HCT116 (cell line): ENCODE results near the gene IL21. TPM values are rescaled to one million over a fixed set of nuclear protein-coding genes. Genes with fewer than 3 reads are reported as not detected.

Experiments
- ATAC-seq: fragments of 200-7000 bp; cut with Tn5 transposase; 2 replicates; pipeline ENCODE4 v1.9.1; 2020; ENCODE audit warnings: mild to moderate bottlenecking, moderate library complexity
- BruUV-seq: library from RNA; stranded (reverse); fragments of 400-500 nt; replicated peaks from 2 replicates; lab custom pipeline; 2021; lab: Mats Ljungman, UMichigan
- CTCF ChIA-PET: fragments of 300-600 bp; sonication (Branson Sonifier 250); formaldehyde crosslinking; loops from one replicate; lab custom pipeline; 2021; ENCODE audit warnings: antibody characterized with exemption; lab: Charles Lee
- POLR2A ChIA-PET: fragments of 300-600, 350-600 bp; sonication (Branson Sonifier 250); formaldehyde crosslinking; loops from one replicate; lab custom pipeline; 2021; ENCODE audit warnings: antibody characterized with exemption; lab: Charles Lee
- RAD21 ChIA-PET, 2 experiments: fragments of 300-600 bp; sonication (Branson Sonifier 250); formaldehyde crosslinking; loops; one replicate each; lab custom pipeline; 2023; ENCODE audit warnings: low total read pairs in 2 of 2; ENCODE audit not compliant: uncharacterized antibody in 2 of 2, unreplicated experiment in 2 of 2, low non-redundant PET in 1 of 2; lab: Charles Lee
- DNase-seq: peaks from one replicate; pipeline ENCODE4 v3.0.0-alpha.2; 2010; ENCODE audit warnings: low read depth, low spot score
- H2AFZ ChIP-seq: fragments of 200-600 bp; shearing (Covaris generic), sonication (generic); 2 replicates; pipeline ENCODE4 v1.6.1; 2017; ENCODE audit warnings: low read depth, mixed run types, mixed read lengths, antibody characterized with exemption, low read length; ENCODE audit not compliant: poor library complexity, severe bottlenecking
- H3K27ac ChIP-seq: 2 replicates; pipeline ENCODE4 v1.5.1; 2012; ENCODE audit warnings: low read depth, low read length
- H3K27me3 ChIP-seq: fragments of 200-600 bp; sonication (generic); 2 replicates; pipeline ENCODE4 v1.6.1; 2016; ENCODE audit warnings: mixed run types, low read length, mixed read lengths; ENCODE audit not compliant: insufficient read depth
- H3K36me3 ChIP-seq, 2 experiments: fragments of 200-500 bp in 1 of 2; fragments of 200-600 bp in 1 of 2; sonication (Bioruptor generic) in 1 of 2; sonication (generic) in 1 of 2; 2 replicates each; pipeline versions ENCODE4 v1.5.1 to v1.6.1; 2014 to 2016; ENCODE audit warnings: low read length in 2 of 2, inconsistent platforms in 1 of 2, mixed read lengths in 1 of 2, mixed run types in 1 of 2; ENCODE audit not compliant: insufficient read depth in 2 of 2, control insufficient read depth in 1 of 2
- H3K4me1 ChIP-seq, 2 experiments: fragments of 200-600 bp in 1 of 2; sonication (generic) in 1 of 2; 2 replicates each; pipeline versions ENCODE4 v1.5.1 to v1.6.1; 2012 to 2017; ENCODE audit warnings: low read length in 2 of 2, inconsistent platforms in 1 of 2, mild to moderate bottlenecking in 1 of 2, mixed read lengths in 1 of 2, mixed run types in 1 of 2, moderate library complexity in 1 of 2; ENCODE audit not compliant: insufficient read depth in 2 of 2, control insufficient read depth in 1 of 2
- H3K4me2 ChIP-seq: fragments of 200-600 bp; sonication (generic); 2 replicates; pipeline ENCODE4 v1.6.1; 2017; ENCODE audit warnings: mixed run types, low read length, mixed read lengths
- H3K4me3 ChIP-seq, 2 experiments: fragments of 200-600 bp in 1 of 2; sonication (generic) in 1 of 2; replicated peaks in 1 of 2; 2 replicates each; pipeline ENCODE4 v1.5.1; 2011 to 2016; ENCODE audit warnings: low read length in 2 of 2, control low read depth in 1 of 2, low read depth in 1 of 2, mild to moderate bottlenecking in 1 of 2, mixed read lengths in 1 of 2, mixed run types in 1 of 2
- H3K79me2 ChIP-seq: fragments of 200-600 bp; sonication (generic); 2 replicates; pipeline ENCODE4 v1.6.1; 2017; ENCODE audit warnings: mild to moderate bottlenecking, mixed run types, low read length, moderate library complexity, mixed read lengths; ENCODE audit not compliant: insufficient read depth
- H3K9ac ChIP-seq: fragments of 200-600 bp; sonication (generic); 2 replicates; pipeline ENCODE4 v1.6.1; 2016; ENCODE audit warnings: low read length, mixed read lengths
- H3K9me2 ChIP-seq: fragments of 200-600 bp; sonication (generic), shearing (Covaris generic); 2 replicates; pipeline ENCODE4 v1.6.1; 2017; ENCODE audit warnings: mixed run types, mild to moderate bottlenecking, moderate library complexity; ENCODE audit not compliant: insufficient read depth
- H3K9me3 ChIP-seq, 2 experiments: fragments of 200-500 bp in 1 of 2; fragments of 200-600 bp in 1 of 2; sonication (Bioruptor generic) in 1 of 2; sonication (generic) in 1 of 2; 2 replicates each; pipeline ENCODE4 v1.6.1; 2014 to 2017; ENCODE audit warnings: low read length in 2 of 2, mixed read lengths in 2 of 2, inconsistent platforms in 1 of 2, low read depth in 1 of 2, mild to moderate bottlenecking in 1 of 2, mixed run types in 1 of 2, moderate library complexity in 1 of 2; ENCODE audit not compliant: control insufficient read depth in 1 of 2, insufficient read depth in 1 of 2
- H4K20me1 ChIP-seq: fragments of 200-600 bp; sonication (generic), shearing (Covaris generic); 2 replicates; pipeline ENCODE4 v1.6.1; 2017; ENCODE audit warnings: mixed run types, mild to moderate bottlenecking, moderate library complexity; ENCODE audit not compliant: insufficient read depth
- ATF3 ChIP-seq: IDR thresholded peaks from 2 replicates; pipeline ENCODE4 v1.6.1; 2012
- CBX3 ChIP-seq: IDR thresholded peaks from 2 replicates; pipeline ENCODE4 v1.6.1; 2012; ENCODE audit warnings: low read depth
- EZH2phosphoT487 ChIP-seq: fragments of 200-600 bp; IDR thresholded peaks from 2 replicates; pipeline ENCODE4 v1.6.1; 2018; ENCODE audit warnings: antibody characterized with exemption, borderline replicate concordance
- JUND ChIP-seq: IDR thresholded peaks from 2 replicates; pipeline ENCODE4 v1.6.1; 2012
- MAX ChIP-seq: IDR thresholded peaks from 2 replicates; pipeline ENCODE4 v1.6.1; 2012
- REST ChIP-seq: IDR thresholded peaks from 2 replicates; pipeline ENCODE4 v1.6.1; 2012; ENCODE audit warnings: low read depth
- TCF7L2 ChIP-seq: IDR thresholded peaks from 2 replicates; pipeline ENCODE4 v1.7.0; 2011; ENCODE audit warnings: borderline replicate concordance, inconsistent platforms; ENCODE audit not compliant: insufficient read depth, insufficient read length; ENCODE audit errors: extremely low read depth
- YY1 ChIP-seq: IDR thresholded peaks from 2 replicates; pipeline ENCODE4 v1.6.1; 2011; ENCODE audit warnings: low read length, low read depth, moderate library complexity, mild to moderate bottlenecking; ENCODE audit not compliant: insufficient replicate concordance; ENCODE audit errors: extremely low read depth
- ZBTB33 ChIP-seq: IDR thresholded peaks from 2 replicates; pipeline ENCODE4 v1.6.1; 2011; ENCODE audit warnings: mild to moderate bottlenecking, low read length, moderate library complexity; ENCODE audit not compliant: insufficient replicate concordance; ENCODE audit errors: extremely low read depth
- ZFX ChIP-seq: fragments of 450-650 bp; IDR thresholded peaks from 2 replicates; pipeline ENCODE4 v1.6.1; 2017
- ZNF274 ChIP-seq: fragments of 200-500 bp; sonication (Bioruptor generic); IDR thresholded peaks from 2 replicates; pipeline ENCODE4 v1.6.1; 2014; ENCODE audit warnings: mild to moderate bottlenecking, low read depth, low read length, inconsistent platforms
- intact Hi-C: fragments of 100-400 bp; cut with micrococcal nuclease; formaldehyde crosslinking; loops from 2 replicates; pipeline ENCODE4 v1.10.0; 2022
- total RNA-seq: library from RNA; stranded (reverse); gene quantifications from one replicate; pipeline ENCODE4 v1.2.1, GENCODE V29; 2021; ENCODE audit not compliant: unreplicated experiment

IL21 gene
- total RNA-seq, 1 experiment from 2014 or later, result 0.12 TPM

DNA sequence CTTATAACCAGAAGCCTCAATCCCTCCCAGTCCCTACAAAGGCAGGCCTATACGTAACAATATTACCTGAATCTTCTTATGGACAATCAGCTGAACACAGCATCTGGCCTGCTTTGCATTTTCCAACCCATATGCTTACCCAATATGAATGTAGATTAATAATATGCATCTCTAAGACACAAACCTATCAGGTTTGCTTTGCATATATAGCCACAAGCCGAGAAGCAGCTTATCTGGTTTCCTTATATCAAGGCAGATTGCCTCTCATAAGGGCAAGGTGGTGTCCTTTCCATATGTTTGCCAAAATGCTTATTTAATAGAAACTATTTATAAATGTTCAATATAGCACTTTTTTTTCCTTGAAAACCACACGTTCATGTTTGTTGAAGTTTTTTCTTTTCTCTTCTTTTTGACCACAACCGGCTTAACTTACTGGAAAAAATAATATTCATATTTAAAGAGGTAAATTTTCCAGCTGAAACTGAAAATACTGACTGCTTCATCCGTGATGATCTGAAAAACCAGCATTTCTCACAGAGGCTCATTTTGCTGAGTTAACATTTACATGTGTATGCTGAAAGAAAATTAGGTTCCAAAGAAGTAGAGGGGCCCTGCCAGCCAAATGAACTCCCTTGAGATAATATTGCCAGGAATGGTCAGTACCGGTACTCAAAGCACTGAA, 3.8 kb downstream of the IL21 start:
- no peaks in the 10 kb centered on the region for H3K9me3 ChIP-seq
- intact Hi-C loops, result no loop called here
- ChIA-PET CTCF (no interaction called here), RAD21 (no interaction called here), POLR2A (no interaction called here)
- no peak overlapping the region for H3K9ac ChIP-seq
- H3K36me3 ChIP-seq, result no peaks in the 10 kb centered on the region
- no TSS peak for BruUV-seq
- H3K9me2 ChIP-seq, result no peaks in the 10 kb centered on the region
- H2AFZ ChIP-seq, result no peak overlapping the region
- H3K79me2 ChIP-seq, result no peaks in the 10 kb centered on the region
- no peaks in the 10 kb centered on the region for H3K4me1 ChIP-seq
- no peak for ATAC-seq
- no peaks in the 10 kb centered on the region for H4K20me1 ChIP-seq
- H3K27me3 ChIP-seq, result no peaks in the 10 kb centered on the region
- no peak overlapping the region for H3K4me3 ChIP-seq
- no peak for DNase-seq
- H3K27ac ChIP-seq, result no peak overlapping the region
- no peak for TF ChIP-seq REST
- no peak for TF ChIP-seq ZFX
- no peak for TF ChIP-seq ATF3
- no peak for TF ChIP-seq EZH2phosphoT487
- no peak for TF ChIP-seq JUND
- TF ChIP-seq TCF7L2, result no peak
- no peak for TF ChIP-seq YY1
- no peak for TF ChIP-seq MAX
- no peak for TF ChIP-seq ZBTB33
- TF ChIP-seq ZNF274, result no peak
- no peak for TF ChIP-seq CBX3
- H3K4me2 ChIP-seq, result no peak overlapping the region
